Natural killer cell (primary cell): Measurements from ENCODE around the gene INAVA. TPM values are rescaled to one million over a fixed set of nuclear protein-coding genes. Genes with fewer than 3 reads are reported as not detected.

Source experiments
- ATAC-seq, 3 donors: fragments of 150-1000 bp in 2 of 3; fragments of 200-7000 bp in 1 of 3; cut with Tn5 transposase; 1 replicate in 1 of 3; 2 replicates in 2 of 3; pipeline ENCODE4 v1.10.0; 2021; ENCODE audit warnings: mild to moderate bottlenecking in 2 of 3, moderate library complexity in 2 of 3
- DNase-seq, 2 donors: peaks; one replicate each; pipeline versions ENCODE4 v3.0.0 to v3.0.0-alpha.2; 2013 to 2021; ENCODE audit warnings: mixed read lengths in 1 of 2
- H3K27ac ChIP-seq: one replicate; pipeline ENCODE4 v1.5.1; 2013; ENCODE audit warnings: mild to moderate bottlenecking, low read length
- H3K27me3 ChIP-seq: one replicate; pipeline ENCODE4 v1.6.1; 2013; ENCODE audit warnings: low read length; ENCODE audit not compliant: control insufficient read depth, insufficient read depth
- H3K36me3 ChIP-seq: one replicate; pipeline ENCODE4 v1.6.1; 2013; ENCODE audit warnings: low read length; ENCODE audit not compliant: control insufficient read depth, insufficient read depth
- H3K4me1 ChIP-seq: one replicate; pipeline ENCODE4 v1.6.1; 2013; ENCODE audit warnings: low read length; ENCODE audit not compliant: control insufficient read depth, insufficient read depth
- H3K4me3 ChIP-seq: one replicate; pipeline ENCODE4 v1.5.1; 2013; ENCODE audit warnings: low read length
- H3K9me3 ChIP-seq: one replicate; pipeline ENCODE4 v1.6.1; 2013; ENCODE audit warnings: low read length; ENCODE audit not compliant: control insufficient read depth, insufficient read depth
- H3K27ac Mint-ChIP-seq, 2 donors: one replicate each; pipeline ENCODE4 v1.8.0; 2022; ENCODE audit warnings: mild to moderate bottlenecking in 2 of 2, mixed read lengths in 2 of 2, moderate library complexity in 1 of 2
- H3K27me3 Mint-ChIP-seq, 2 donors: one replicate each; pipeline ENCODE4 v1.8.0; 2022; ENCODE audit warnings: low read depth in 2 of 2, mixed read lengths in 2 of 2
- H3K36me3 Mint-ChIP-seq: one replicate; pipeline ENCODE4 v1.8.0; 2022; ENCODE audit warnings: mixed read lengths
- H3K4me1 Mint-ChIP-seq, 2 donors: one replicate each; pipeline ENCODE4 v1.8.0; 2022; ENCODE audit warnings: mixed read lengths in 2 of 2
- H3K4me3 Mint-ChIP-seq: one replicate; pipeline ENCODE4 v1.8.0; 2022; ENCODE audit warnings: mild to moderate bottlenecking, moderate library complexity, mixed read lengths
- H3K9me3 Mint-ChIP-seq, 2 donors: one replicate each; pipeline ENCODE4 v1.8.0; 2022; ENCODE audit warnings: mixed read lengths in 2 of 2
- CTCF ChIP-seq: fragments of 200-600 bp; IDR thresholded peaks from one replicate; pipeline ENCODE4 v1.8.0; 2022; ENCODE audit warnings: antibody characterized with exemption
- WGBS: methylation state at CpG from one replicate; pipeline ENCODE4 v1.1.7; 2013; ENCODE audit warnings: missing lambda C conversion rate; ENCODE audit not compliant: insufficient coverage; 5-methylcytosine and 5-hydroxymethylcytosine counted together
- intact Hi-C: fragments of 100-400 bp; cut with micrococcal nuclease; formaldehyde crosslinking; loops from one replicate; pipeline ENCODE4 v1.14.2; 2022
- total RNA-seq, 4 donors: library from RNA; stranded (reverse); fragments of 120-200 nt in 1 of 4; gene quantifications; one replicate each; pipeline versions ENCODE4 v1.2.3 to v1.2.4, GENCODE V29; 2013 to 2022

Gene INAVA
- total RNA-seq, 3 donors from 2014 or later (not counting 1 experiment from before 2014, with no cell fraction given): 0.13 to 0.18 TPM; not detected in 1

GRCh38 chr1:200895443-200895789, 716 bp downstream of the INAVA start:
- no peak overlapping the region for H3K4me3 ChIP-seq
- H3K4me1 ChIP-seq: peaks cover 18% of the 10 kb centered on the region
- no peaks in the 10 kb centered on the region for H3K36me3 ChIP-seq
- Mint-ChIP-seq H3K27ac (no peak overlapping the region), H3K27me3 (peaks cover 8 to 21% of the 10 kb centered on the region in 2 donors), H3K4me1 (peaks cover 4 to 21% of the 10 kb centered on the region in 2 donors), H3K36me3 (no peaks in the 10 kb centered on the region), H3K4me3 (no peak overlapping the region), H3K9me3 (no peaks in the 10 kb centered on the region)
- H3K27ac ChIP-seq: no peak overlapping the region
- DNase-seq (no peak), ATAC-seq (no peak)
- peaks cover 21% of the 10 kb centered on the region for H3K27me3 ChIP-seq
- WGBS: 76% methylated on average over 7 of the region's 8 CpGs
- intact Hi-C loops: no loop called here
- no peaks in the 10 kb centered on the region for H3K9me3 ChIP-seq
- no peak for TF ChIP-seq CTCF

- no peak overlapping the region for H3K27ac ChIP-seq
These were observed 1.3 kb downstream of the INAVA start for GRCh38 chr1:200895801-200896530.

GRCh38 chr1:200896531-200897196, 2.0 kb downstream of the INAVA start:
- WGBS: 91% methylated on average over 9 of the region's 10 CpGs
- Mint-ChIP-seq H3K36me3 (no peaks in the 10 kb centered on the region), H3K9me3 (no peaks in the 10 kb centered on the region), H3K27ac (no peak overlapping the region), H3K4me1 (peaks cover 0 to 11% of the 10 kb centered on the region in 2 donors), H3K27me3 (peaks cover 8 to 23% of the 10 kb centered on the region in 2 donors), H3K4me3 (no peak overlapping the region)
- ATAC-seq: no peak
- Histone ChIP-seq H3K27ac (no peak overlapping the region), H3K27me3 (peaks cover 18% of the 10 kb centered on the region), H3K4me1 (peaks cover 6% of the 10 kb centered on the region), H3K9me3 (no peaks in the 10 kb centered on the region), H3K36me3 (no peaks in the 10 kb centered on the region), H3K4me3 (no peak overlapping the region)
- TF ChIP-seq CTCF: no peak
- intact Hi-C loops: no loop called here
- no peak for DNase-seq

More at GRCh38 chr1:200895801-200896530, 1.3 kb downstream of the INAVA start:
- no peaks in the 10 kb centered on the region for H3K9me3 ChIP-seq
- Mint-ChIP-seq H3K4me1 (peaks cover 0 to 17% of the 10 kb centered on the region in 2 donors), H3K4me3 (no peak overlapping the region), H3K9me3 (no peaks in the 10 kb centered on the region), H3K36me3 (no peaks in the 10 kb centered on the region), H3K27me3 (peaks cover 8 to 21% of the 10 kb centered on the region in 2 donors), H3K27ac (no peak overlapping the region)
- ATAC-seq: no peak
- no peaks in the 10 kb centered on the region for H3K36me3 ChIP-seq
- TF ChIP-seq CTCF: no peak
- DNase-seq: no peak
- peaks cover 13% of the 10 kb centered on the region for H3K4me1 ChIP-seq
- H3K27me3 ChIP-seq: peaks cover 21% of the 10 kb centered on the region
- intact Hi-C loops: no loop called here
- WGBS: 78% methylated on average over 9 of the region's 9 CpGs
- H3K4me3 ChIP-seq: no peak overlapping the region
